Measurements from ENCODE around the gene GPR83.
"Not testable (repeated sequence)": the region's sequence is repeated elsewhere in the genome, so short reads cannot be mapped to it uniquely, and the experiment has no call there.

Gene GPR83

DNA sequence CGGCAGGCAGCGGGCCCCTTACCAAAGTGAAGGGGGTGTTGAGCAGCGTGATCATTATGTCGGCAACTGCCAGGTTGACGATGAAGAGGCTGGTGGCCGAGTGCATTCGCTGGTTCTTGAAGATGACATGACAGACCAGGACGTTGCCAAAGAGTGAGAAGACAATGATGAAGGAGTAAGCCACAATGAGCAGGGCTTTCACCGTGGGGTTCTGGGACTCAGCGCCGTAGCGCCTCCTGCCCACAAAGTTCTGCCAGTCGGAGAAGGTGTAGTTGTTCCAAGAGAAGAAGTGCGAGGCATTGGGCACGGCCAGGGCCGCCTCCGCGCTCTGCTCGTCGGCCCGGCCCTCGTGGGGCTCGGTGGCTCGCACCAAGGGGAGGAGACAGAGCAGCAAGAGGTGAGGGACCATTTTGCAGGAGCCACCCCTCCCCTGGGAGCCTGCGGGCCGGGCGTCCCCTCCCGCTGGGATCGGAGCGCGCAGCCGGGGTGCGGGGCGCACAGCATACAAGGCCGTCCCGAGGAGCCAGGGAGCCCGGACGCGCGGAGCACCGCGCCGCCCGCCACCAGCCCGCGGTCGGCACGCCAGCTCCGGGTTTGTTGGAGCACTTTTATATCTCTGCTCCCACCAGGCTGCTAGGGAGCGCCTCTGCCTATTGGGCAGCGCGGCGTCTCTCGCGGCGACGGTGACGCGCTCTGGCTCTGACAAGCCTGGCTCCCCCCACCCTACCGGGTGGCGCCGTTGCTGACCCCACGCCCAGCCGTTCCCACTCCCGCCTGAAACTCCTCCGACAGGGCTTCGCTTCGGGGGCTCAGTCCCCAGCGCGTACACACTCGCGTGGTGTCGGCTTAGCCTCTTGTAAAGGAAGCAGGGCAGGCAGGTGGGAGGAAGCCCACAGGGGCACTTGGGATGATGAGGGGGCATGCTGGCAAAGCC lies at the start of gene GPR83:
TSS of gene GPR83 (minus strand) at position 581 of the 934 bp plus-strand sequence. CDS start at position 409, 172 bp downstream.
- peak; percentile 8 for DNase-seq (ENCODE audit: low spot score)

DNA sequence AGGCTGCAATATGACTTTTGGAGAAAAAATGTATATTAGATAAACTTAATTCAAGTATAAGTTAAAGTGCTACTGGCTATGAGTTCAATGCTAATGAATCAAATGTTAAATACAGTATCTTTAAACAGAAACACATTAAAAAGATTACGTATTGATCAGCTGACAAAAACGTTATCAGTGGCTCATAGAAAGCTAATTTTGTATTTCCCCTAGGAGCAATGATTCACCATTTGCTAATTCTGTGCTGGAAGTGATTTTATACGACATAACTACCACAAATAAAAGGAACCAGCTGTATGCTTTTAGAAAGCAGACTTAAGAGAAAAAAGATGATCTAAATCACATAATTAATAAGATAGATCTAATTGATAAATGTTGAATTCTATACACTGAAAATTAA lies 48.8 kb upstream of the GPR83 start:
- no peak for DNase-seq (ENCODE audit: low spot score)

DNA sequence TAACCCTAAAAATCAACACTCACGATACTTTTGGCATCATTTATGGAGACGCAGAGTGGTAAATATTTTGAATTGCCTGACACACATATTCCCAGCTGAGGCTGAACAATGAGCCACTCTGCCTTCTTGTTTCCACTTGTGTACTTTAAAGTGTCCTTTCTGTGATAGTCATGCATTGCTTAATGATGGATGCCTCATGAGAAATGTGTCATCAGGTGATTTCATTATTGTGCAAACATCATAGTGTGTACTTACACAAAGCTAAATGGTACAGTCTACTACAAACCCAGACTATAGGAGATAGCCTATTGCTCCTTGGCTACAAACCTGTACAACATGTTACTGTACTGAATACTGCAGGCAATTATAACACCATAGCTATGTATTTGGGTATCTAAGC lies 48.2 kb upstream of the GPR83 start:
- DNase-seq (ENCODE audit: low spot score), result peak; percentile 86

DNA sequence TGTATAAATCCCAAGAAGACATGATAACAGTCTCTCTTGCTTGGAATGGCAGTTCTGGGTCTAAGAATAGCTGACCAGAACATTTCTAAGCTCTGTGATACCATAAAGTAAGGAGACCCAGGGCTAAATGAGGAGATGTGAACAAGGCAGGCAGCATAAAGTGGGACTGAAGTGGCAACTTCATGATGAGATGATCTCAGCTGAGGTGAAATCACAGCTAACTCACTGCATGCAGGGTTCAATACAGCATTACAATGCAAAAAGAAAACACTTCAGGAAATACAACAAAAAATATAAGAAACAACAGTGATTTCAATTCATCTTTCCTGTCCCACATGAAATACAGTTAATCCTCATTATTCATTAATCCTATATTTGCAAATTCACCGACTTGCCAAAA lies 47.8 kb upstream of the GPR83 start:
- no peak for DNase-seq (ENCODE audit: low spot score)

DNA sequence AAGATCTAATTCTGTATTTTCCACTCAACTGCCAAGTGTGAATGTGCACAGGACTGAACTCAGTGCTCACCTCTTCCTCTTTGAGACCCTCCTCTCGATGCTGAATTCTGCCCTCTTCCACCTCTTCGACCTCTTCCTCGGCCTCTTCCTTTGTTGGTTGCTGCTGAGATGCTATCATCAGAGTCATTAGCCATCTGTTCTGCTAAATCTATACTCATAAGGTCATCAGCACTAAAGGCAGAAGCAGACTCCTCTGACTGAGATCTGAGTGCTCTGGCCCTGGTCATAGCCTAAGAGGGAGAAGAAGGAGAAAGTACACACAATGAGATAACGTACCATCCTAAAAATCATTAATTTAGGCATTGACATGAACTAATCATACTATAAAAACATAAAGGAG lies 45.9 kb upstream of the GPR83 start:
- DNase-seq (ENCODE audit: low spot score), result no peak

DNA sequence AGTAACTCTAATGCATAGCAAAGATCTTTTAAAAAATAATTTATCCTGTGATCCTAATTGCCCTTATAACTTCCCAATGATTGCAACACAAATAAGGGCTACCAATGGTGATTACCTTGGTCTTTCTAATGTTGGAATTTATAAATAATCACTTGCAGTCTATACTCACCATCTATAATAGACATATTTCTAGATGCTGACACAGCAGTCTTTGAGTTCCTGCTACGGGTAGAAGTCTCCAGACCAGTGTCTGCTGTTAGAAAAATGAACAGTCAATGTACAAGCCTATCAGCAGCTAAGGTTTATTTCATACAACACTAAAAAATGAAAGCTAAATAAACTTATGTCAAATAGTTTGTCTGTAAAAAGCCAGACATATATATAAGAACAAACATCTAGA lies 44.4 kb upstream of the GPR83 start:
- no peak for DNase-seq (ENCODE audit: low spot score)

DNA sequence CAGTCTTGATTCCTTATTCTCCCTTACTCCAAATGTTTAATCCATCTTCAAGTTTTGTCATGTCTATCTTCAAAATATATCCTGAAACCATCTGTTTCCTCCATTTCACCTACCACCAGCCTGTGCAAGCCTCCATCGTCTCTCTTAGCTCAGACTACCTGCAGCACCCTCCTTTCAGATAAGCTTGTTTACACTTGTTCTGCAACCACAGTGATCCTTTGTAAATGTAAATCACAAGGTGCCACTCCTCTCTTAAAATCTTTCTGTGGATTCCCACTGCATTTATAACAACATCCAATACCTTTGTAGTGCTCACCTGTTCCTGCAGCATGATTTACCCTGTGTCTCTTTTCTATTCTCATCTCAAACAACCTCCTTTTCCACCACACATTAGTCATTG lies 31.8 kb upstream of the GPR83 start:
- DNase-seq (ENCODE audit: low spot score), result no peak

DNA sequence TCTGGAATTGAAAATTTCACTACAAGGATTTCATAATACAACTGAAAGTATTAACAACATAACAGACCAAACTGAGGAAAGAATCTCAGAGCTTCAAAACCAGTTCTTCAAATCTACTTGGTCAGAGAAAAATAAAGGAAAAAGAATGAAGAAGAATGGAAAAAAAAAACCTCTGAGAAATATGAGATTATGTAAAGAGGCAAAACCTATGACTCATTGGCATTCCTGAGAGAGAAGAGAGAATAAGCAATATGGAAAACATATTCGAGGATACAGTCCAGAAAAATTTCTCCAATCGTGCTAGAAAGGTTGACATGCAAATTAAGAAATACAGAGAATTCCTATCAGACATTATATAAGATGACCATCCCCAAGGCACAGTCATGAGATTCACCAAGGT lies 23.4 kb upstream of the GPR83 start:
- DNase-seq (ENCODE audit: low spot score), result no peak

DNA sequence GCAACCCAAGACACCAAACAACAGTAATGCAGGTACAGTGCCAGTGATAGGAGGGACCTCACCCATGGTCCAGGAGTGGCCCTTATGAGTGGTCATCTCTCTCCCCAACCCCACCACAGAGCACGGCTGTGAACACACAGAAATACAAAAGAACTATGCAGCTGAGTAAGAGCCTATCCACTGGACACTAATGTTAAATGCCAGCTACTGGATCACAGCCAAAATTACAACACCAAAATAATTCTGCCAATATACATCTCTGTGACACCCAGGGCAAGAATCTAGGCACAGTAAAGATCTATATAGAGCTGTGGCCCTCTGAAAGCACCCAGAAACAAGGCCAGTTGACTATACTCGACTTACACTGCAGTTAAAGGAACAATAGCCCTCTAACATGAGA lies 22.8 kb upstream of the GPR83 start:
- no peak for DNase-seq (ENCODE audit: low spot score)

DNA sequence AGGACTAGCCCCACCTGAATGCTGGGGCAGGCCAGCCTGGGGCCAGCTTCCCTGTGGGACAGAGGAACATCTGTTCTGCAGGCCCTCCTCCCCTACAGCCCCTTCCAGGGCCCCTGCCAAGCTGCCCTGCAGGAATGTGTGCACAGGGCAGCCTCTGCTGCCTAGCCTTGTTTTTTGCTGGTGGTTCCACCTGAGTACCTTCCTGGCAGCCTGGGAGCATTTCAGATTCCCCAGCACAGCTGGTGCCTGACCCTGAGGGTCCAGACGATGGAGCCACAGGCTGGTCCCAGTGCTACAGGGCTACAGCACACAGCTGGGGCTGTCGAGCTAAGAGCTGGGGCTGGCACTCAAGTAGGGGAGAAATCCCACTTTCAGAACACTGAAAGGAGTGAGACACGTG lies 22.3 kb upstream of the GPR83 start:
- DNase-seq (ENCODE audit: low spot score), result peak; percentile 70

DNA sequence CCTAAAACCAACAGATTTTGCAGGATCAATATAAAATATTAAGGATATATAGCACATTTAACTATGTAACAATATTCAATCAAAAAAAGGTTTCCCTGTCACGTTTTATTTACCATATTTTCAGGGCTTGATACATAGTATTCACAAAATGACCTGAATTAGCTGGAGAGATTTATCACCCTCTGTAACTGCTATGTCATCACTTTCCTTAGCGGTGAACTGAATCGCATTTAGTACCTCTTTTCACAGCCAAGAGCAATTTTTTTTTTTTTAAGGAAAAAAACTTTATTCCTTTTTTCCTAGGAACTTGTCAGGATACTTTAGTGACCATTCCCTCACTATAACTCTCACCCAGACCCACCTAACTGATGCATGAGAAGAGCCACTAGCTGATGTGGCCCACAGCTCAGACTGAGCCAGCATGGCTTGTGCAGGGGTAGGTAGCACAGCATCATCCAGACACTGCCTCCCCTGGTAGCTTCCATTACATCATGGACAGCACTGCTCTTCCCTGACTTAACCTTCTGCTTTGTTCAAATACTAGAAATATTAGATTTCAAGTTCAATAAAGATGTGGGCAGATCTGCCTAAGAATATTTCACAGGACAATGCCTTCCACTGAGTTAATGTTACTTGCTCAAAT lies 17.0 kb upstream of the GPR83 start:
- DNase-seq (ENCODE audit: low spot score), result no peak

DNA sequence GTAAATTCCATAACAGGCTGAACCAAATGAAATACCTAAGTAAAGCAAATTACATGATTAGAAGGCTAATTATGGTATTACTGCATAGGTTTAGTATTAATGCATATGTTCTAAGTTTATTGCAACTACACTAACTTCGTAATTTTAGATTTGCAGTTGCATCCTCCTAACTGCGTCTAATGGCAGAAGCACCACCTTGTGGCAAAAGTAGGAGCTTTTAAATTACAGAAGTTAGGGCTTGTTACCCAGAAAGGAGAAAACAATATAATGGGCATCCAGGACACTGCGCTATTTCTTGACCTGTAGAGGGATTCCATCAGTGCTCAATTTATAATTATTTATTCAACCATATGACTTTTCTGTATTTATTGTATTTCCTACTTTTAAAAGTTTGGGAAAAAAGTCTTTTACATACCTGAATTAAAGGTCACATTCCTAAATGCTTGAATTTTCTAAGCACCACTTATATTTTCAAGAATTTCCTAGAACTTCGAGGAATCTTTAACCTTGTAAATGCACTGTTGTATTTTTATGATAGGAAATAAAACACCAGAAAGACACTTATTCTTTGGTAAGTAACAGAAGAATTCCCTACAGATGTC lies 16.3 kb upstream of the GPR83 start:
- DNase-seq (ENCODE audit: low spot score), result peak; percentile 30

DNA sequence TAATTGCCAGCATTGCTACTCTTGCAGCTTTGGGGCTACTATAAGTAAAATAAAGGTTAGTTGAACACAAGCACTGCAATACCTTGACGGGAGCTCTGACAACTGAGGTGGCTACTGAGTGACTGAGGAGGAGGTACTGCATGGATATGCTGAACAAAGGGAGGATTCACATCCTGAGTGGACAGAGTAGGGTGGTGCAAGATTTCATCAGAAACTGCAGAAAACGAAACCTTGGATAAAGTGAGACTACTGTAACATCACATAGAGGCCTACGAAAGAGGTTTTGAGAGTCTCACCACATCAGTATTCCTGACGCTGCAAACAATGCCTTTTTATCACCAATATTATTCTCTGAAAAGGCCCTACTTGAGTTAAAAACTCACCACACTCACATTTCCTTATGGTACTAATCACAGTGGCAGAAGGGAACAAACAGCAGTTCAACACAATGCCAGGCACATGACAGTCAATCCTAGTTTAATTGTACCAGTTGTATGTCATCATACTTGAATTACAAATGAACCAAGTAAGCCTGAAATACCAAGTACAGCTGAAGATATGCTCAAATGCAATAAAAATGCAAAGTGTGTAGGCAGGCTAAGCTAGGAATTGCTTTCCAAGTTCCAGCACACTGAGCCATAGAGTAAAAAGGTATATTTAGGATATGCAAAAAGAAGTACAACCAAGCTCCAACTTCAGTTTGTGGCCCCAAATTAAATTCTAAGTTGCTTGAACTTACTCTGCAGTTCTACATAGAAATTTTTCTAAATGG lies 4.0 kb upstream of the GPR83 start:
- no peak for DNase-seq (ENCODE audit: low spot score)

DNA sequence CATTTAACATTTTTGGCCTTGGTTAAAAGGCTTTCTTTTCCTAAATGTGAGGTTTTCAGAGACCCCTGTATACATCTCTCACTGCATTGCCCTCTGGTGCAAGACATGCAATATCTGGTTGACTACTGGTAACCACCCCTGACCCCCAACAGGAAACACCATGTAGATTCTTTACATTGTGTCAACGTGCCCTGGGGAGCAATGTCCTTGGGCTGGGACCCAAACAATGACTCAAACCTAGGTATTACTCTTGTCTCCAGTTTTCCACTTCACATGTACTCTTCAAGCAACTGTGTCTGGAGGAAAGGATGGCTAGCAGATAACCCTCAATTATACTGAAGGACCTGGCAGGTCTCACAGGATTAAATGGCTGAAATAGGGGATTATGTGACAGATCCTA lies 1.1 kb upstream of the GPR83 start:
- no peak for DNase-seq (ENCODE audit: low spot score)

DNA sequence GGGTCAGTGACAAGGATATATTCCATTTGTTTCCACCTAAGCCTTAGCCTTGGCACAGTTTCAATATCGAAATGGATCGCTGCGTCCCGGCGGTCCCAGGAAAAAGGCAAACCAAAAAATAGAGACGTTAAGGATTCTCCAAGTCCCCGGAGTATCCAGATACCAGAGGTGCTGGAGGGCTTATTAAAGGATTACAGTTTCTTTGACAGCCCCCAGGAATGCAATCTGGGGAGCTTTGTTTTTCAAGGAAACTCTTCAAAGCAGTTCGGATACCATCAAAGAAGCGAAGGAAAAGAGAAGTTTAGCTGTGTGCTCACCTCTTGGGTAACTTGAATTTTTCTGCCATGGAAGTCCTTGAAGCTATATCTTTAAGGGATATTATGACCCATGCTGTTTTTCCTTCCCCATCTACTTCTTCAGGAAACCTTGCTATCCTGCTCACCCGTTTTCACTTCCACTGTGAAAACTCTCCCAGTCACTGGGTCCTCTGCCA lies 600 bp upstream of the GPR83 start:
- no peak for DNase-seq (ENCODE audit: low spot score)

DNA sequence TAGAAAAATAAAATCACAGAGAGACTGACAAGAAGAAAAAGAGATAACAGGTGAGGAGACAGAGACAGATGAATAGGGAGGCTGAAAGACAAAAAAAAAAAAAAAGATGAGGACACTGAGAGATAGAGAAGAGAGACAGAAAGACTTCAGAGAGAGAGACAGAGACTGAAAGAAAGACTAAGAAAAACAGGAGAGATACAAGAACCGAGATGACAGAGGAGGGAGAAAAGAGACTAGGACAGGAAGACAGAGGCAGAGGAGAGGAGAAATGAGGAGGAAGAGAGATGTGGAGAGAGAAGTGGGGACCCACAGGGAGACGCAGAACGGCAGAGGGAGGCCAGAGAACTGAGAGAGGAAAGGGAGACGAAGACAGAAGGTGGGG lies 771 bp downstream of the GPR83 start:
- no peak for DNase-seq (ENCODE audit: low spot score)

DNA sequence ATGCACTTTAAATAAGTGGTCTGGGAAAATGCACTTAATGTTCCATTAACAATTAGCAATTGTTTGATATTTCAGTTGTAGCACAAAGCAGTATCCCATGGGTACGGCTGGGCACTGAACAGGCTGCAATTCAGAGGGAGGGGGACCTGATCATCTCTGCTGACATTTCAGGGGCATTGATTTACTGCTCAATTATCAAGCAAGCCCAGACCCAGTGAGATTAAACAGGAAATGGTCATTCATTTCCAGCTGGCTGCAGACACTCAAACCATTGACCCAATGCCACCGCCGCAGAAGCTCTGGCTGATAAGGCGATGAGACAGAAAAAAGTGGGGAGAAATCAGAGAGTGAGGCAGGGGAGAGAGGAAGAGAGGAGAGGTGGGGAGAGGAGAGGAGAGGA lies 1.2 kb downstream of the GPR83 start:
- DNase-seq (ENCODE audit: low spot score), result no peak

DNA sequence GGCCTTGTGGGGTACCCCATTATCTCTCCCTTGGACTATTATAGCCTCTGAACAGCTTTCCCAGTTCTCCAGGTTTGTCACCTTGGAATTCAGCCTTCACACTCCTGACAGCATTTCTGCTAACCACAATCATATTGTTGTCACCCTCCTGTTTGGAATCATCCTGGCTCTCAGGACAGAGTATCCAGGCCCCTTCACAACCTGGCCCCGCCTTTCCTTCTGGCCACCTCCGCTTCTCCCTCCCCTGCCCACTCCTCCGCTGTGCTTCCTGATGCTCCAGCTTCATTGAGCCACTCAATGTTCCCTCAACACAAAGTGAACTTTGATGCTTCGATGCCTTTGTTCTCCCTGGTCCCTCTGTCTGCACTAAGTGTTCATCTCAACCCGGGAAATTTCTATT lies 3.1 kb downstream of the GPR83 start:
- no peak for DNase-seq (ENCODE audit: low spot score)

DNA sequence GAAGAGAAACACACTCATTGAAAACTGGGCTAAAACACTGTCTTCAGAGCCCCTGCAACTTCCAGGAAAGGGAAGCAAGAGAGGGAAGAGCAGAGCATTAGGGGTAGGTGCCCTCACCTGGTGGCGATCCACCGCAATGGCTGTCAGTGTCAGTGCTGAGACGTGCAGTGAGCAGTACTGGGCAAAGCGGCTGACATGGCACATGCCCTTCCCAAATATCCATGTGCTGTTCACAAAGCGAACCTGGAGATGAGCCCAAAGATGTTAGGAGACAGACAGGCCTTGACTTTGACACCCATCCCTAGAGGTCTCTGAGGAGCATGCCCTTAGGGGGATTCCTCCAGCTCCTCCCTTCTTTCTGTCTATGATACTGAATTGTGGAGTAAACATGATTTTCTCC lies 4.9 kb downstream of the GPR83 start:
- no peak for DNase-seq (ENCODE audit: low spot score)

DNA sequence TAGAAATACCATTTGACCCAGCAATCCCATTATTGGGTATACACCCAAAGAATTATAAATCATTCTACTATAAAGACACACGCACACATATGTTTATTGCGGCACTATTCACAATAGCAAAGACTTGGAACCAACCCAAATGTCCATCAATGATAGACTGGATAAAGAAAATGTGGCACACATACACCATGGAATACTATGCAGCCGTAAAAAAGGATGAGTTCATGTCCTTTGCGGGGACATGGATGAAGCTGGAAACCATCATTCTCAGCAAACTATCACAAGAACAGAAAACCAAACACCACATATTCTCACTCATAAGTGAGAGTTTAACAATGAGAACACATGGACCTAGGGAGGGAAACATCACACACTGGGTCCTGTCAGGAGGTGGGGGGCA lies 9.3 kb downstream of the GPR83 start:
- not testable (repeated sequence) for DNase-seq (ENCODE audit: low spot score)

DNA sequence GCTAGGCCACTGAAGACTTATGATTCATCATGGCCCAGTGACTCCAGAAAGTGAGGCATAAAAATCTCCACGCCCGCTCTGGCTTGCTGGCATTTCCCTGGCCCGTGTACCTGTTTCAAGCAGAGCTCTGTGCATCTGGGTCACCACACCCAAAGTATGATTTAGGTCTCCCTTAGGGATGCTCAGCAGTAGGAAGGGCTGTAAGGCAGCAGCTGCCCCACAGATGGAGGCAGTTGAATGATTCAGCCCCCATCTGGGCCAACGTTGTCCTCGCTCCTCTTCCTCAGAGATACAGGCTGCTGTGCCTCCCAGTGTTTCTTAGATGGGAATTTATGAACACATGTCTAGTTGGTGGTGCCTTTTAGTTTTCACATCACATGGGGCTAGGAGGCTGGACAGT lies 21.6 kb downstream of the GPR83 start:
- DNase-seq (ENCODE audit: low spot score), result no peak

DNA sequence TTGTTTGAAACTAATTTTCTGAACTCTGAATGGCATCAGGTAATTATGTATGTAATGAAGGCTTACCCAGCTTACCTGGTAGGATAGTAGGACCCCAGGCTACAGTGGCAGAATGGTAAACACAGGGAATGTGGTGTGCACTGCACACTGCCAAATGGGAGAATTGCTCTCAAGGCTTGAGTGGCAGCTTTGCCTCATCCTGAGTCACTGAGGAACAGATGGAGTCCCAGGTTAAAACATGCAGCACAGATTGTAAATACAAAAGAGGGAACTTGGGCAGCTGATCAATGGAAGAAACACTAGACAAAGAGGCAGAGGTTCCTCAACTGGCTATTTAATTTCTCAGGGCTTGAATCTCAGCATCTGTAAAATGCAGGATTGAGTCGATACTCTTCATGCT lies 24.4 kb downstream of the GPR83 start:
- DNase-seq (ENCODE audit: low spot score), result no peak
